AG10803 (cell line): ENCODE results near the gene ANKLE2.

Experiments
- DNase-seq: peaks from one replicate; pipeline ENCODE4 v3.0.0; 2010; ENCODE audit warnings: low read depth
- H3K4me3 ChIP-seq: 2 replicates; pipeline ENCODE4 v1.5.1; 2011; ENCODE audit warnings: mild to moderate bottlenecking, low read length, control low read depth
- TF ChIP-seq, protein P1 (sequence below): conservative IDR thresholded peaks from 2 replicates; pipeline ENCODE4 v1.5.1; 2011; ENCODE audit warnings: mild to moderate bottlenecking, low read length, control low read depth, inconsistent platforms

ANKLE2 gene

GRCh38 chr12:132788375-132789098 is 26.9 kb upstream of the ANKLE2 start:
- DNase-seq = no peak
- TF ChIP-seq, protein P1, sequence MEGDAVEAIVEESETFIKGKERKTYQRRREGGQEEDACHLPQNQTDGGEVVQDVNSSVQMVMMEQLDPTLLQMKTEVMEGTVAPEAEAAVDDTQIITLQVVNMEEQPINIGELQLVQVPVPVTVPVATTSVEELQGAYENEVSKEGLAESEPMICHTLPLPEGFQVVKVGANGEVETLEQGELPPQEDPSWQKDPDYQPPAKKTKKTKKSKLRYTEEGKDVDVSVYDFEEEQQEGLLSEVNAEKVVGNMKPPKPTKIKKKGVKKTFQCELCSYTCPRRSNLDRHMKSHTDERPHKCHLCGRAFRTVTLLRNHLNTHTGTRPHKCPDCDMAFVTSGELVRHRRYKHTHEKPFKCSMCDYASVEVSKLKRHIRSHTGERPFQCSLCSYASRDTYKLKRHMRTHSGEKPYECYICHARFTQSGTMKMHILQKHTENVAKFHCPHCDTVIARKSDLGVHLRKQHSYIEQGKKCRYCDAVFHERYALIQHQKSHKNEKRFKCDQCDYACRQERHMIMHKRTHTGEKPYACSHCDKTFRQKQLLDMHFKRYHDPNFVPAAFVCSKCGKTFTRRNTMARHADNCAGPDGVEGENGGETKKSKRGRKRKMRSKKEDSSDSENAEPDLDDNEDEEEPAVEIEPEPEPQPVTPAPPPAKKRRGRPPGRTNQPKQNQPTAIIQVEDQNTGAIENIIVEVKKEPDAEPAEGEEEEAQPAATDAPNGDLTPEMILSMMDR = no peak
- no peak overlapping the region for H3K4me3 ChIP-seq

GRCh38 chr12:132787877-132788276 is 26.2 kb upstream of the ANKLE2 start:
- DNase-seq = no peak
- TF ChIP-seq, protein P1 = no peak
- H3K4me3 ChIP-seq = no peak overlapping the region

GRCh38 chr12:132786192-132786591 is 24.6 kb upstream of the ANKLE2 start:
- TF ChIP-seq, protein P1 = no peak
- DNase-seq = no peak
- H3K4me3 ChIP-seq = no peak overlapping the region

DNA sequence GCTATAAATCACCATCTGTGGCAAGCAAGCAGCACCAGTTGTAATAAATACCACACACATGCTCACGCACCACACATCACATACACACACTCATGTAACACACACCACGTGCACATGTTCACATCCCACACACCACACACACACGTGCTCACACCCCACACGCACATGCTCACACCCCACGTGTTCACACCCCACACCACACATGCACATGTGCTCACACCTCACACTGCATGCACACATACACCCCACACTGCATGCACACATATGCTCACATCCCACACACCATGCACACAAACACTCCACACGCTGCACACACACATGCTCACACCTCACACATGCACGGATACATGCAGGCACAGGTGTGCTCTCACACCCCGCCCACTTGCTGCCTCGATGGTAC is 22.9 kb upstream of the ANKLE2 start:
- no peak for DNase-seq
- H3K4me3 ChIP-seq = no peak overlapping the region
- TF ChIP-seq, protein P1 = no peak

GRCh38 chr12:132783917-132784531 is 22.4 kb upstream of the ANKLE2 start:
- TF ChIP-seq, protein P1 = no peak
- no peak overlapping the region for H3K4me3 ChIP-seq
- DNase-seq = no peak

DNA sequence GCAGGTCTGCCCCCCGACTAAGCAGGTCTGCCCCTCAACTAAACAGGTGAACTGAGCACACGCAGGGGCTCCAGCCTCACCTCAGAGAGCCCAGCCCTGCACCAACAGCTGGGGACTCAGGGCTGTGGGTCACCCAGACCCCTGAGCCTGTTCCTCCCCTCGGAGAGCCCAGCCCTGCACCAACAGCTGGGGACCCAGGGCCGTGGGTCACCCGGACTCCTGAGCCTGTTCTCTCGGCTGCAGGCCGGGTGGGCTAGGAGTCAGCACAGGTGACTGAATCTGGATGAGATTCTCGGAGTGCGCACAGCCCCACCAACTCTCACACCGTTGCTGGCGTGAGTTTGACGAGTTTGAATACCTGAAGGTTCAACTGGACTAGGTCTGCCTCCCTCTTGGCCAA is 20.3 kb upstream of the ANKLE2 start:
- TF ChIP-seq, protein P1 = no peak
- H3K4me3 ChIP-seq = no peak overlapping the region
- DNase-seq = no peak

DNA sequence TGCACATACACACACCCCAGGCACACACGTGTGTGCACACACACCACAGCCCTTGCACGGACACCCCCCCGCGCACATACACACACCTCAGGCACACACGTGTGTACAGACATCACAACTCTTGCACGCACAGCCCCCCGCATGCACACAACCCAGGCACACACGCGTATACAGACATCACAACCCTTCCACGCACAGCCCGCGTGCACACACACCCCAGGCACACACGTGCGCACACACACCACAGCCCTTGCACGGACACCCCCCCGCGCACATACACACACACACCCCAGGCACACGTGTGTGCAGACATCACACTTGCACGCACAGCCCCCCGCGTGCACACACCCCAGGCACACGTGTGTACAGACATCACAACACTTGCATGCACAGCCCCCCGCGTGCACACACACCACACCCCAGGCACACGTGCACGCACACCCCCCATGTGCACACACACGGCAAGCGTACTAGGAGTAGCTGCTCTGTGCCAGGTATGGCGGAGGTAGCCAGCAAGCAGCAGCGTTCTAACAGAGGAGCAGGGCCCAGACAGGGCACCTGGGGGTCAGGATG is 18.2 kb upstream of the ANKLE2 start:
- DNase-seq = no peak
- no peak overlapping the region for H3K4me3 ChIP-seq
- TF ChIP-seq, protein P1 = no peak
